DMS 273 treated with DMSO at 0.1 percent for 48 hours (cell line): ENCODE measurements around the gene ASTN2.
A peak's percentile ranks its signal among the peaks of the same experiment; 100 is the strongest.

Experiments
- DNase-seq: peaks from one replicate; lab custom pipeline; 2025; lab: John Stamatoyannopoulos, UW

The ASTN2 gene

DNA sequence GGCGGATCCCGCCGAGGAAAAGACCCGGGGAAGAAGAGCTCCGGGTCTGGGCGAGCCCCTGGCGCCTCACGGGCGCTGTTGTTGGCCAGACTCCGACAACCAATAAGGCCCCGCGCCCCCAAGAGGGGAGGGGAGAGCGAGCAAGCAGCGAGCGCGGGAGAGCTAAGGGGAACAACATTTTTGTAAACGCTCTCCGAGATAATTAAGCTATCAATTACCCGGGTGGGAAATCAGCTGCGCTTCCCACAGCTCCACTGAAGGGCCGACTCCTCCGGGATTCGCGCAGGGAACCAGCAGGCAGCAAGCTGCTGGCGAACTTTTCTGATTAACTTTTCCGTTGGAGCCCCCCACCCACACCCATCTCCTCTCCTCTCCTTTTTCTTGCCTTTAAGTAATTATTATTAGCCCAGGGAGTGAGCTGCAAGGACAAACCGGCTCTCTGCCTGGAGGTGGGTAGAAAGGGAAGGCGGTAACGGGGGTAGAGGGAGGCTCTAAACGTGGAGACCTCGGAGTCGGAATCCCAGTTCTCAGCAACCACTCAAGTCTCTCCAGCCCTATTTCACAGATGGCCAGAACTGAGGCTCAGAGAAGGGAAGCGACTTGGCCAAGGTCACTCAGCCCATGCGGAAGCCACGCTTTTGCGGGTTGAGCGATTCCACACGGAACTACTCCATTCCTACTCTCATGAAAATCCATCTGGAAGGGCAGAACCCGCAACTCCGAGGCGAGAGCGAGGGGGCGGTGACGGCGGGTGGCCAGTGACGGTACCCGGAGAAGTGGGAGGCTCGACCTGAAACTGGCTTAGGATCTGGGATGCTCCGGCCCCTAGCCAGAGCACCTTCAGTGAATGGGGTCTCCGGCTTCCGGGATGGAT is 1.3 kb downstream of the ASTN2 start:
- peak; percentile 44 for DNase-seq

DNA sequence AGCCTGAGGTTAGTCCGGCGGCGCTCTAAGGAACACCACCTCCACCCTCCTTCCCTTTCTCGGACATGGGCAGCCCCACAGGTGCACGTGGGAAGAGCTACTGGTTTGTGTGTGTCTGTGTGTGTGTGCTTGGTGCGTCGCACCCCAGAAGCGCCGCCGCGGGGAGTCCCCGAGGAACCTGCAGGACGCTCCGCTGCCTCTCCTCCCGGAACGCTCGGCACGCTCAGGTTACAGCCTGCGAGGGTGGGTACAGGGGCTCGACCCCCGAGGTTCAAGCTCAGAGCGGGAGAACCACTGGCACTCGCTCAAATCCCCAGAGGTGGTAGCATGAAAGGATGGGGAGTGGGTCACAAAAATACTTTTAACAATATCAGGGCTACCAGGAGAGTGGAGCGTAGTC is 2.0 kb downstream of the ASTN2 start:
- DNase-seq: no peak

DNA sequence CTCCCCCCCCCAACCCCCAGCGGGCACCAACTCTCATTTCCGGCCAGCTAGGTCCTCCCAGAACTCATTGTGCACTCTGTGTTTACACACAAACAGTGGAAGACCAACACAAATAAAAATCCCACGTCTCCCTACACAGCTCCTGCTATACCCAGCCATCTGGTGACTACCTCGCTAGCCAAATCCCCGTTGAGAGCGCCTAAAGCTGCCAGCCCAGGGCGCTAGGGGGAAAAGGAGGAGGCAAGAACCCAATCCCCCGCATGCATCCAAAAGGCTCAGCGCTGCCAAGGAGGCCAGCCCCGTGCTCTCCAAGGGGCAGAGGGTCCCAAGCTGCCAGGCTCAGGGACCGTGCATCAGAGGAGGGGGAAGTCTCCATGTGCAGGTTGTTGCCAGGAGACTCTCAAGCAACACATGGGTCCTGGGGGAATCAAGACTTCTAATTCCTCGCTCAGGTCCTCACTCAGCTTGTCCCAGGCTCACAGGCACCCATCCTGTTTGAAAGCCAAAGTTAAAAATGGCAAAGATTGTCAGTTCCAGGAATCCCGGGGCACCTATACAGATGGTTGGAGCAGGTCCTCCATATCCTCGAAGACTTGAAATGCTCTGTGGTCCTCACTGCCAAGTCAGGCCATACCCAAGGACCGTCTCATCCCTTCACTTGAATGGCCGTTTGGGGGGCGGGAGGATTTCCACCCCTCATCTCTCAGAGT is 2.7 kb downstream of the ASTN2 start:
- peak; percentile 51 for DNase-seq

DNA sequence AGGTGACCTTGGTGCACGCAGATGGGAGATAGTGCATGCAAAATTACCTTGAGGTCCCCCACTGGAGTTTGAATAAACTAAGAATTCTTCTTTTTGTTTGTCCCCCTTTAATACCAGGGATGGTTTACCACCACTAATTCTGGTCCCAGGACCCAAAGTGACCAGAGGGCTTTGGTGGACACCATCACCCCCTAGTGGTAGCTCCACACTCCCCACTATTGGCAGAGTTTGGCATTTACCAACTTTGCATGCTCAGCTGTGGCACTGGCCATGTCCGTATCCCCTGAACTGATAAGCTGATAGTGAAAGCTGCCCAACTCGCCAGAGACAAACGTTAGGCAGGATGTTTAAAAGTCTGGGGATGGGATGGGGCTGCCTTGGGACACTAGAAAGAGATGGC is 3.3 kb downstream of the ASTN2 start:
- DNase-seq: no peak

DNA sequence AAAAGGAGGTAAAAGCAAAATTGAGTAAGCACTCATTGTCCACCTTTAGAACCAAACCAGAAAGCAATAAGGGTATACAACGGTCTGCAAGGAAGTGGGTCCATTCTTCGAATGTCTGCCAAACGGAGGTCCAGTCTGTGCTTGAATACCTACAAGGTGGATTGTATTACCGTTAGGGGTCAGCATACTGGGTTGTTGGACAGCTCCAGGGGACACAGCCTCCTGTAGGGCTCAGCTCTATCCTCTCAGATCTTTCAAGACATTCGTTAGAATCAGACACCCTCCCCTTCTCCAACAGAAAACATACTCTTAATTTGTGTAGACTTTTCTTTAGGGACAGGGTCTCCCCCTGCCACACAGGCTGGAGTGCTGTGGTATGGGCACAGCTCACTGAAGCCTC is 5.5 kb downstream of the ASTN2 start:
- DNase-seq: no peak

DNA sequence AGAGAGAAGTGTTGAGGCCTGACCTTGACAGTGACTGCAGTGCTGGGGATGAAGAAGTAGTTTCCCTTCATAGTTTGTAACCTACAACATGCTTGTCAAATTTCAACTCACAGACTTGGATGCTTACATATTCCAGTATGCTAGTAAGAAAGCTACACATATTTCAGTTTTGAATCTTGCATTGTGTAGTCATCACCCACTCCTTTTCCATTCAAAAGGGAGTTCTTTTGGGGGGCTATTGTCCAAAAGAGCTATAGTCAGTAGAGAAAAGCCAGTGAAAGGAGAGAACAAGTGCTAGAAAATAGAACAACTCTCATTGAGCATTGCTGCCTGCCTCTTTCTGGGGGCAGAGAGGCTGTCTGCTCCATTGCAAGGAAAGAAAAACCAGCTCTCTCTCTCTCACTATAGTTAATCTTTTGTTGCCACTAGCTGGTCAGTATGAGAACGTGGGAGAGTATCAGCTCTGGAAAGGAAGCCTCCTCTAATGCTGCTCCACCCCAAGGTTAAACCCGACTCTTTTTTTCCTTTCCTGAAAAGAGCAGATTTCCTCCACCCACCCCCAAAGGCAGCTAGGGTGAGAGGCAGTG is 7.3 kb downstream of the ASTN2 start:
- no peak for DNase-seq

DNA sequence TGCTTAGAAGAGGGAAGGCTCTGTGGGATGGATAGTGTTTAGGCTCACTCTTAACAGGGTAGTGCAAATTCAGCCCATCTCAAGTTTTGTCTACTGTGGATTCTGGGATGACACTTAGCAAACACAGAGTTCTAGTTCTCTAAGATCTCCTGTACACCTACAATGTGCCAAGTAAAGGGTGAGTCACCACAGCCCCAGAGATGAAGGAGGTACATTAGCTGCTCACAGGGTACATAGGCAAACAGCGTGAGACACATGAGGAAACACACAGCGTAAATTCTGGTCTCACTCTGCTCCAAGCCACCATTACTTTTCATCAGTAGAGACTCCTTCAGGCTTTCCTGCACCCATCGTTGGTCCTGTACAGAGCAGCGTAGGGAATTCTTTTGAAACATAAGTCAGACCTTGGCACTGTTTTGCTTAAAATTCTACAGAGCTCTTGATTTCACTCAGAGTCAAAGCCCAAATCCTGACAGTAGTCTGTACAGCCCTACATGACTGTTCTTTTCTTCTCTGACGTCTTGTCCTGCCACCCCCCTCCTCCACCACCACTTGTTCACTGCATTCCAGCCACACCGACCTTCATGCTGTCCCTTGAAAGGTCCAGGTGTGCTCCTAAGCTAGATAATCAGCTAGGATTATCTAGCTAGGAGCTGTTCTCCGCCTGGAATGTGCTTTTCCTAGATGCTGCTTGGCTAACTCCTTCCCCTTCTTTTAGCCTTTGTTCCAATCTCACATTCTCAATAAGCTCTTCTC is 8.7 kb downstream of the ASTN2 start:
- DNase-seq: no peak

DNA sequence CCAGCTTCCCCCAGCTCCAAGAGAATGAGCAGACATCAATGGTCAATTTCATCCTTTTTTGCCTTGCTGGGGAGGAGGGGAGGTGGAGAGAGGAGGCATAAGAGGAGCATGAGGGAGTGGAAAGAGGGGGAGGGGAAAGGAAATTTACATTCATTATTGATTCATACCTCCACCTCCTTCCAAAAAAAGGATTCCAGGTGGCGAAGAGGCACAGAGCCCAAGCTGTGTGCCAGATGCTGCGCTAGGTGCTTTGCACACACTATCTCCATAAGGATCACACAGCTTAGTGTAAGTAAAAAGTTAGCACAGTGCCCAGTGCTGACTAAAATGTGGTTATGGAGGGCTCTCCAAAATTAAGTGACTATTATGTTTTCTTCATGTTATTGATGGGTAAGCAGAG is 11.0 kb downstream of the ASTN2 start:
- DNase-seq: peak; percentile 62

DNA sequence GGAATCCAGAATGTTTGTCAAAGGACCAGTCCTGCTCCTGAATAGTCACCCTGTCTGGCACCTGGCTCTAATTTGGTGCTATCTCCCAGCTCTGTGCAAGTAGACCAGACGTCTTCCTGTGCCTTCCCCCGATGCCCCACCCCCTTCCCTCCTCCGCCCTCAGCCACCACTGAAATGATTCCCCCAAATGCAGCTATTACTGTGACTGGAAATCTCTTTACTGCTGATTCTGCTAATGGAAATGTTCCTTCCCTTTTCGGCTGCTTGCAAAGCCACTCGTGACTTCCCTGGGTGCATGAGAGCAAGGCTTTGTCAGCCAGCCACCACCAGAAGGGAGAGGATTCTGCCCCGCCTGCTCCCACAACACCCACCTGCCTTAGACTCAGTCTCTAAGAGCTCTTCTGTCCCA is 11.4 kb downstream of the ASTN2 start:
- DNase-seq: no peak

DNA sequence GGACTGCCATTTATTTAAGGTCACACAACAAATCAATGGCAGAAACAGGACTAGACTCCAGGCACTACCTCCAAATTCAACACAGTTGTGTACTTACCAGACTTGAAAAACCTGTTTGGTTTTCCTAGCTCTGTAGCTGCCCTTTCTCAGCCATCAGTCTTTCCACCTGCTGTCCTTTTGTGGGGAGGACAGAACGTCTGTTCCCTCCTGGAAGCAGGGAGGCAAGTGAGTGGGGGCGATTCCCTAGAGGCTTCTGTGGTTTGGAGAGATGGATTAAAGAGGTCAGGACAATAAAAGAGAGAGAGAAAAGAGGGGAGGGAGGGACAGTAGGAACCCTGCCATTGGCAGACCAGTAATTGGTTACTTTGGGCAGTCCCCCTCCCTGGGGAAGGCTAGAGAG is 14.7 kb downstream of the ASTN2 start:
- DNase-seq: peak; percentile 67

DNA sequence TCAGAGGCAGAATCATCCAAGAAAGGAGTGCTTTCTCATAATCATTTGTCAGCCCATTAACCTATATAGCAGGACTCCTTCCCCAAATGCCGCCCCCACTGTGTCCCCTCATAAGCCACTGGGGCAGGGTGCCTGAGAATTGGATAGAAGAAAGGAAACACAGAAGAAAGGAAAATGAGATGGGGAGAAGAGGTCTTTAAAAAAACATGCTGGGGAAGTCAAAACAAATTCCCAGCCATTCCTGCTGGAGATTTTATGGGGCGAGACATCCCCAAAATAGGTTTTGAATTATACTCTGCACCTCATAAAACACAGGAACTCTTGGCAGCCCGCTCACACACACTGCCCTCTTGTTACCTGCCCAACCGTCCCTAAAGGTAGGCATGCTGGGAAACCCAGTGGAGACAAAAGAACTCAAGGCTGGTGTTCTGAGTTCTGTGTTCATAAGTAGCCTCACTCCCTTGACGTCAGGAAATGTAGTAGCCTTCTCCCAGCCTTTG is 19.7 kb downstream of the ASTN2 start:
- no peak for DNase-seq

DNA sequence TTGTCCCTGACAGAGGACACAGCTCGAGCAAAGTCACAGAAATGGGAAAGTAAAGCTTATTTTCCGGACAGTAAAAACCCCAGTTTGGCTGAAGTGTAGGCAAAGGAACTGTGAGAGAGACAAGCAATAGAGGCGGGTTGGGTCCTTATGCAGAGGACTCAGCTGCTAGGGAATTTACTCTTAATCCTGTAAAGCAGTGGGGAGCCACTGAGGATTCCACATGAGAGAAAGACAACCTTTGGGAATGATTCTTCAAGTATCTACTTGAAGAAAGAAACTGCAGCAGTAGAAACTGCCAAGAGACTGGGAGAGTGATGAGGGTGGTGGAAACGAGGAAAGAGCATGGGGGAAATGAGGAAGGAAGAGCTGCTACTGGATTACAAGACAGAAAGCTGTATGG is 20.2 kb downstream of the ASTN2 start:
- no peak for DNase-seq

DNA sequence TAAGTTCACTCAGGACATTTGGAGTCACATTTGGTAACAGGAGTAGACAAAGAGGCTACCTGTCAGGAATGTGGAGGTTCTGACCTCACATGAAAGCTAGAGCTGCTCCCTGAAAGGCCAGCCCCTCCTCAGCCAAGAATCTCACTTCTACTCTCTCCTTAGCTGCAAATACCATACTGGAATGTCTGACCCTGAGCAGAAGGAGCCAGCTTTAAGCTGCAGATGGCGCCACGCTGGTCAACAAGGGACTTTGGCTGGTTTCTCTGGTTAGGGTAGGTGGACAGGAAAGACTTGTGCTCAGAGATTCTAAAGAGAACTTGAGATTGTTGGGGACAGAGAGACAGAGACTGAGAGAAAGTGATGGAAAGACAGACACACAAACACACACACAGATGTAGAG is 21.9 kb downstream of the ASTN2 start:
- DNase-seq: no peak

DNA sequence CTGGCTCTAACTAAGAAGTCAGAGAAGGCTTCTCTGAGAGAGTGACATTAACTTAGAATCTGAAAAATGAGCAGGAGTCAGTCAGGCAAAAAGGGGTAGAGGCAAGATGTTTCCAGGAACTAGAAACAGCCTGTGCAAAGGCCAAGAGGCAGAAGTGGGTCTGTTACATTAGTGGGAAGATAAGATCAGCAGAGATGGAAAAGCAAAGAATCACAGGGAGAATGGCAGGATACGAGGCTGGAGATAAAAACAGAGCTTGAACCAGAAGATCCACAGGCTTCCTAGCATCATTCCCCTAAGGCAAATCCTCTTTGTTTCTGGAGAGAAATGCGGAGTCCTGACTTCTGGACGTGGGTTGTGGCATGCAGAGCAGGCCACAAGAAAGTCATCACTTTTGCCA is 27.4 kb downstream of the ASTN2 start:
- no peak for DNase-seq

DNA sequence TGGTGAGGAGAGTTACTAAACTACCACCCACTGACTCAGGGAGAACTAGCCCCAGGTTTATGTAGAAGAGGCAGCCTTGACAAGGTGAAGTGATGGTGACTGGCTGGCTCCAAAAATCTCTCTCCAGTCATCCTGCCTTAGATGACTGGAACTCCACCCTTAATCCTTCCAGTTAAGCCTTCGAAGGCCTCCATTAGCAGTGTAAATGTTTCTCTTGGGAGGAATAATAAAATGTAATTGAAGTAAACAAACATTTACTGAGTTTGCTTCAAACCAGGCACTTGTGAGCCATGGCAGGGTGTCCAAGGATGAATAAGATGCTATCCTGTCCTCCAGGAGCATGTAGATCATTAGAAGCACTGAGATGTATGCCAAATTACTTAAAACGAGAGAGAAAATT is 35.5 kb downstream of the ASTN2 start:
- no peak for DNase-seq

DNA sequence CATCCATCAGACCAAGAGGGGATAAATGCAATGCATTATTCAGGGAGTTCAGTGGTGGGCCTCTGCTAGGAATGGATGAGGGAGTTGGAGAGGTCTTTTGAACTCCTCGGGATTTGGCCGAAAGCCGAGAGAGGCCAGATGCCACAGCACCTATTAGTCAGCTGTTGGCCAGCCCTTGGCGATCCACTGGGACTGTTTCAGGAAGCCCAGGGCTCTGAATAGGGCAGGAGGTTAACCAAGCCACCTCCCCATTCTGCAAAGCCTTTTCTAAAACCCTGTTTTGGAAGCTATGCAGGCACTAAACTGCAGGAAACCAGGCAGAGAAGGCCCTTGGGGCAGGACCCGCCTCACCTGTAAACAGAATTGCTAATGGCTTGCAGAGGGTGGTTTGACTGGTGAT is 37.8 kb downstream of the ASTN2 start:
- peak; percentile 55 for DNase-seq

DNA sequence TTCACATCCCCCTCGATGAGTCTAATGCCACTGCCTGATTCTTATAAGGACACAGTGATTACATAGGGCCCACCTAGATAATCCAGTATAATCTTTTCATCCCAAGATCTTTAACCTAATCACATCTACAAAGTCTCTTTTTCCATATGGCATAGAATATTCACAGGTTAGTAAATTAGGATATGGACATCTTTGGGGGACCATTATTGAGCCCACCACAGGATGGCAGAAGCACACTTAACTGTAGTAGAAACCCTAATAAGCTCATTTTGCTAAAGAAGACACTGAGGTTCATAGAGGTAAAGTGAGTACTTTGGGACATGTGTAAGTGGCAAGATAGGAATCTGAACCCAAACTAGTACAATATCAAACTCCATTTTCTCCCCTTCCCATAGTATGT is 38.9 kb downstream of the ASTN2 start:
- DNase-seq: no peak

DNA sequence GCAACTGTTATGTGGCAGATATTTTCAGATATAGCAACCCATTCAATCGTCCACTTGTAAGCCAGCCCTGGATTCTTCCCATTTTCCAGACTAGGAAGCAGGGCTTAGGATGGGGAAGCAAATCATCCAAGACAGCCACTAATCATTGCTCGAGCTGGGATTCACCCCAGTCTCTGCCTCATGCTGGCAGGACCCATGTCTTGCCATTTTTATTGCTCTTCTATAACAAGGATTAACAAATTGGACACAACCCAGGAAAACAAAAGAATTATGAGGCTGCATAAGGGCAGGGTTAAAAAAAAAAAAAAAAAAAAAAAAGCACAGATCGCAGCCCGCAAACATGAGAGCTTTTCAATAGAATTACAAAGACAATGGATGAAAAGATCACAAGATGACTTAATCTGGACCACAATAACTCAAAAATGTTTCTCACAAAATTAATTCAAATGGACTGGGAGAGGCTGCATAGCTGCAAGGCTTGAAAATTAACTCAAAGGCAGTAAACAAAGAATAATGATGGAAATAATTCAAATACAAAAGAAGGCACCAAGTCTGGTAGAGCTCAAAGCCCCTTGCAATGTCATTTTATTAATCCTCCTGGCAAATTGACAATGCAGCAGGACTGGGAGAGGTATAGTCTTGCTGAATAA is 40.7 kb downstream of the ASTN2 start:
- DNase-seq: no peak

DNA sequence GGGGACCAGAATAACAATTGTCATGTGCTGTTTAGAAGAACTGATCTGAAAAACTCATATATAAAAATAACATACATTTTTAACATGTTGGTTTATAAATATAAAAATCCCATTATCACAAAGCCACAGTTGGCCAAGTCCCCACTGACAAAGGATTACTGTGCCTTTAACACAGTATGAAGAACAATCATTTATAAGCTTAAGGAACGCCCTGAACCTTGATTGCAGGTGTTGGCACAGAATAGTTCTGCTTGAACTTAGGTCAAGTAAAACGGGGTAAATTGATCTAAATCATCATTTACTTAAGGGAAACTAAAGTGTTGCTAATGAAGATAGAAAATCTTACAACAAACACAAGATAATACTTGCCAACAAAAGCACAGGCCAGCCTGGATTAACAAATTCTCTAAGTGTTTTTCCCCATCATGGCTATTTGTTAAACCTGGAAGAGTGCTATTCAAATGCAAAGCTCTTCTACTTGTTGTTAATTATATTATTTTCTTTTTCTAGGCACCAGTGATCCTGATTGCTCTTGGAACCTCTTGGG is 46.1 kb downstream of the ASTN2 start:
- DNase-seq: no peak

DNA sequence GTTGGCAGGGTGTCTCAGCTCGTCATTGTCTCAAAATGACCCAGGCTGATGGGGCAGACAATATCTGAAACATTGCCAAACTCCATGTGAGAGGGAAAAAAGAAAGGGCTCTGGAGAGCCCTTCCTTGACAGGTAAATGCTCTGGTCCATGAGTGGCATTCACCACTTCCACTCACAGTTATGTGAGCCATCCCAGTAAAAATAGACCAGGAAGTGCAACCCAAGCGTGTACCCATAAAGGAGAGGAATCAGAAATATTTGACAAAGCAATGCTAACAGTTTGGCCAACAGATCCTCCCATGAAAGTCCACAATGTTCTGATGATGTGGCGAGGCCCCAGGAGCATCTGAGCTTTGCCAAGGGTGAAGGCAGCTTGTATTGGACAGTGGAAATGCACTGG is 49.4 kb downstream of the ASTN2 start:
- DNase-seq: no peak

DNA sequence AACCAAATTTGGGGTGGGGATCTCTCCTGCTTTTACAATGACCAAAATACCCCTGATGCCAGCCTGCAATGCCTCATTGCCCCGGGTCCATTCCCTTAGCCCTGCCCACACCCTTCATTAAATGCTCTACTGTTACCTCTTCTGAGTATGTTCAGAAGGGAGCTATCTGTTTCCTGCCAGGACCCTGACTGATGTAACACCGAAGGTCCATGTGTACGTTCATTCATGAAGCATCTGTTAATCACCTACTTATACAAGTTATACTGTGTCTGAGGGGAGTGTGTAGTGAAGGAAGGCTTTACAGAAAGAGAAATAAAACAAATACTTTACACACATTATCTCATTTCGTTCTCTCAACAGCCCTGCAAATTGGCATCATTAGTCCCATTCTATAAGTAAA is 51.9 kb downstream of the ASTN2 start:
- no peak for DNase-seq
